A549 (cell line): ENCODE measurements around the gene TSACC. TPM values are rescaled to one million over a fixed set of nuclear protein-coding genes. Genes with fewer than 3 reads are reported as not detected.

Experiments used
- ATAC-seq, 2 experiments: fragments of 200-7000 bp in 1 of 2; fragments of >200 bp in 1 of 2; cut with Nextera tagmentation in 1 of 2; cut with Tn5 transposase in 1 of 2; 3 replicates each; pipeline versions ENCODE4 v1.8.0 to v1.9.1; 2018 to 2020; ENCODE audit warnings: mild to moderate bottlenecking in 1 of 2, moderate library complexity in 1 of 2
- CTCF ChIA-PET: fragments of 300-600 bp; sonication (Branson Sonifier 250); formaldehyde crosslinking; extraction: SDS; loops from one replicate; lab custom pipeline; 2021; ENCODE audit warnings: antibody characterized with exemption, inconsistent platforms; lab: Yijun Ruan, JAX
- POLR2A ChIA-PET: fragments of 350-600 bp; formaldehyde crosslinking; extraction: SDS; loops from one replicate; lab custom pipeline; 2021; ENCODE audit warnings: antibody characterized with exemption, inconsistent platforms; lab: Yijun Ruan, JAX
- DNase-seq, 2 experiments: peaks; one replicate each; pipeline versions ENCODE4 v3.0.0 to v3.0.0-alpha.2; 2011 to 2016; ENCODE audit warnings: low read depth in 1 of 2, low spot score in 1 of 2
- FAIRE-seq: peaks from 2 replicates; lab custom pipeline; 2011; peaks lifted over from hg19 to GRCh38; lab: Jason Lieb, UNC
- H3K27ac ChIP-seq, 2 experiments: fragments of >200 bp; sonication (Bioruptor Twin); formaldehyde crosslinking; 3 replicates each; pipeline ENCODE4 v1.5.1; 2016 to 2017
- H3K4me1 ChIP-seq: fragments of >200 bp; sonication (Bioruptor Twin); formaldehyde crosslinking; 3 replicates; pipeline ENCODE4 v1.6.1; 2016
- H3K4me2 ChIP-seq: fragments of >200 bp; sonication (Bioruptor Twin); formaldehyde crosslinking; 3 replicates; pipeline ENCODE4 v1.6.1; 2016
- H3K4me3 ChIP-seq: fragments of >200 bp; sonication (Bioruptor Twin); formaldehyde crosslinking; 3 replicates; pipeline ENCODE4 v1.5.1; 2016
- H3K9me3 ChIP-seq: fragments of >200 bp; sonication (Bioruptor Twin); formaldehyde crosslinking; 3 replicates; pipeline ENCODE4 v1.6.1; 2016
- CEBPB ChIP-seq, 2 experiments: fragments of >200 bp in 1 of 2; sonication (Bioruptor Twin) in 1 of 2; formaldehyde crosslinking in 1 of 2; IDR thresholded peaks; 2 replicates each; pipeline ENCODE4 v1.6.1; 2012 to 2016
- FOXS1 ChIP-seq: fragments of 250-450 bp; sonication (Bioruptor Pico); IDR thresholded peaks from 2 replicates; pipeline ENCODE4 v1.5.0; 2020; ENCODE audit warnings: mild to moderate bottlenecking, moderate library complexity
- HES2 ChIP-seq: fragments of >200 bp; sonication (Bioruptor Twin); formaldehyde crosslinking; IDR thresholded peaks from 2 replicates; pipeline ENCODE4 v1.6.1; 2016
- HEYL ChIP-seq: fragments of 250-450 bp; sonication (Bioruptor Pico); IDR thresholded peaks from 2 replicates; pipeline ENCODE4 v1.8.0; 2021; ENCODE audit warnings: mild to moderate bottlenecking, moderate library complexity
- KDM5A ChIP-seq: fragments of 200-600 bp; sonication (generic); IDR thresholded peaks from 2 replicates; pipeline ENCODE4 v1.6.1; 2016; ENCODE audit warnings: antibody characterized with exemption, mild to moderate bottlenecking
- MAX ChIP-seq: IDR thresholded peaks from 2 replicates; pipeline ENCODE4 v1.6.1; 2012
- NFE2L2 ChIP-seq: fragments of 150-350 bp; conservative IDR thresholded peaks from 2 replicates; pipeline ENCODE4 v1.6.1; 2014; ENCODE audit warnings: low read length
- RAD21 ChIP-seq, 2 experiments: fragments of >200 bp in 1 of 2; sonication (Bioruptor Twin) in 1 of 2; formaldehyde crosslinking in 1 of 2; IDR thresholded peaks in 1 of 2; conservative IDR thresholded peaks in 1 of 2; 2 replicates in 1 of 2; 3 replicates in 1 of 2; pipeline ENCODE4 v1.6.1; 2012 to 2018; ENCODE audit warnings: inconsistent platforms in 1 of 2
- ZFP36 ChIP-seq: fragments of 450-650 bp; IDR thresholded peaks from 2 replicates; pipeline ENCODE4 v1.6.1; 2014; ENCODE audit warnings: borderline replicate concordance; ENCODE audit not compliant: partially characterized antibody
- WGBS: methylation state at CpG from one replicate; pipeline ENCODE4 v1.1.6; 2017; ENCODE audit errors: missing lambda C conversion rate; 5-methylcytosine and 5-hydroxymethylcytosine counted together
- polyA plus RNA-seq, 4 experiments: library from polyadenylated mRNA; depleted of rRNA in 3 of 4; stranded (reverse); fragments of >200 nt; fragmentation: RNase III in 1 of 4; extraction: RNeasy Plus Mini Kit Qiagen cat#74134 plus additional on column Dnase treatment in 1 of 4; gene quantifications; 2 replicates in 3 of 4; 3 replicates in 1 of 4; pipeline ENCODE4 v1.2.3, GENCODE V29; 2011 to 2017

The TSACC gene
- polyA plus RNA-seq, 2 of the 4 experiments (the other 2 are of a cell fraction), result 2.6 to 3.9 TPM

- H3K27ac ChIP-seq, result no peak overlapping the region
- H3K4me3 ChIP-seq, result no peak overlapping the region
- DNase-seq (no peak), ATAC-seq (no peak), FAIRE-seq (no peak)
- POLR2A ChIA-PET, result no interaction called here
- no peak overlapping the region for H3K4me2 ChIP-seq
- WGBS, result 82% methylated on average over 9 of the region's 9 CpGs
- H3K4me1 ChIP-seq, result peaks cover 13% of the 10 kb centered on the region
- H3K9me3 ChIP-seq, result no peaks in the 10 kb centered on the region
- TF ChIP-seq MAX (no peak), RAD21 (conservative IDR thresholded peaks at IDR 0.05 in 1 of 2, IDR thresholded peaks at IDR 0.05 in 1 of 2) (no peak)
- TF ChIP-seq, all 56 proteins: peak for 0
- CTCF ChIA-PET, result interaction anchor here (0.9 to 31.5 kb wide), 5 partner anchors 10 to 54 kb away, joined by 3 to 543 read pairs (median 487); no protein-coding TSS in a partner anchor
Observed at GRCh38 chr1:156394082-156394481, 55.8 kb downstream of the TSACC start.

- ChIA-PET POLR2A (no interaction called here), CTCF (interaction anchor here (0.7 to 31.5 kb wide), 7 partner anchors 10 to 53 kb away, joined by 3 to 543 read pairs (median 5); no protein-coding TSS in a partner anchor)
- 88% methylated on average over 15 of the region's 16 CpGs for WGBS
- DNase-seq, result no peak
- H3K27ac ChIP-seq, result no peak overlapping the region
- no peak overlapping the region for H3K4me2 ChIP-seq
- FAIRE-seq, result no peak
- no peaks in the 10 kb centered on the region for H3K9me3 ChIP-seq
- peaks cover 17% of the 10 kb centered on the region for H3K4me1 ChIP-seq
- H3K4me3 ChIP-seq, result no peak overlapping the region
- no peak for ATAC-seq
- TF ChIP-seq CEBPB (IDR thresholded peaks at IDR 0.05) (no peak), ZFP36 (no peak), HEYL (CRISPR knock-in tag) (no peak), NFE2L2 (no peak), KDM5A (no peak), FOXS1 (no peak), HES2 (no peak)
Observed at GRCh38 chr1:156394835-156395461, 56.6 kb downstream of the TSACC start.

Other genes starting within 250 kb of the TSACC start
- 155 and 214 TPM in 2 replicates for gene LMNA, start 223.8 kb upstream of the TSACC start, polyA plus RNA-seq (2011; rRNA removed)
- 286 to 310 TPM (median 288 TPM) in 3 replicates for gene LMNA, start 223.8 kb upstream of the TSACC start, polyA plus RNA-seq (2017; fragmentation: RNase III; extraction: RNeasy Plus Mini Kit Qiagen cat#74134 plus additional on column Dnase treatment)
- 0.27 and 0.37 TPM in 2 replicates for gene SEMA4A, start 184.9 kb upstream of the TSACC start, polyA plus RNA-seq (2011; rRNA removed)
- gene SEMA4A, start 184.9 kb upstream of the TSACC start, polyA plus RNA-seq (2017; fragmentation: RNase III; extraction: RNeasy Plus Mini Kit Qiagen cat#74134 plus additional on column Dnase treatment), result 0.04 to 0.09 TPM (median 0.07 TPM) in 3 replicates
- 30.7 and 38.8 TPM in 2 replicates for gene SLC25A44, start 144.4 kb upstream of the TSACC start, polyA plus RNA-seq (2011; rRNA removed)
- 22.7 to 25.1 TPM (median 23.1 TPM) in 3 replicates for gene SLC25A44, start 144.4 kb upstream of the TSACC start, polyA plus RNA-seq (2017; fragmentation: RNase III; extraction: RNeasy Plus Mini Kit Qiagen cat#74134 plus additional on column Dnase treatment)
- gene PMF1, start 125.5 kb upstream of the TSACC start, polyA plus RNA-seq (2011; rRNA removed), result 61.4 and 63.9 TPM in 2 replicates
- gene PMF1, start 125.5 kb upstream of the TSACC start, polyA plus RNA-seq (2017; fragmentation: RNase III; extraction: RNeasy Plus Mini Kit Qiagen cat#74134 plus additional on column Dnase treatment), result 57.7 to 59.8 TPM (median 59.4 TPM) in 3 replicates
- gene BGLAP, start 96.3 kb upstream of the TSACC start, polyA plus RNA-seq (2011; rRNA removed), result 0.12 and 0.42 TPM in 2 replicates
- 0.23 to 0.30 TPM in 2 of 3 replicates, not detected in the other for gene BGLAP, start 96.3 kb upstream of the TSACC start, polyA plus RNA-seq (2017; fragmentation: RNase III; extraction: RNeasy Plus Mini Kit Qiagen cat#74134 plus additional on column Dnase treatment)
- 2.4 and 2.8 TPM in 2 replicates for gene PAQR6, start 90.5 kb upstream of the TSACC start, polyA plus RNA-seq (2011; rRNA removed)
- 5.6 to 10.6 TPM (median 8.6 TPM) in 3 replicates for gene PAQR6, start 90.5 kb upstream of the TSACC start, polyA plus RNA-seq (2017; fragmentation: RNase III; extraction: RNeasy Plus Mini Kit Qiagen cat#74134 plus additional on column Dnase treatment)
- gene SMG5, start 55.7 kb upstream of the TSACC start, polyA plus RNA-seq (2011; rRNA removed), result 25.6 and 38.0 TPM in 2 replicates
- gene SMG5, start 55.7 kb upstream of the TSACC start, polyA plus RNA-seq (2017; fragmentation: RNase III; extraction: RNeasy Plus Mini Kit Qiagen cat#74134 plus additional on column Dnase treatment), result 46.4 to 51.5 TPM (median 48.7 TPM) in 3 replicates
- 7.2 and 7.5 TPM in 2 replicates for gene TMEM79, start 54.2 kb upstream of the TSACC start, polyA plus RNA-seq (2011; rRNA removed)
- gene TMEM79, start 54.2 kb upstream of the TSACC start, polyA plus RNA-seq (2017; fragmentation: RNase III; extraction: RNeasy Plus Mini Kit Qiagen cat#74134 plus additional on column Dnase treatment), result 5.7 to 6.3 TPM (median 6.3 TPM) in 3 replicates
- gene GLMP, start 42.8 kb upstream of the TSACC start, polyA plus RNA-seq (2011; rRNA removed), result 12.4 and 16.9 TPM in 2 replicates
- gene GLMP, start 42.8 kb upstream of the TSACC start, polyA plus RNA-seq (2017; fragmentation: RNase III; extraction: RNeasy Plus Mini Kit Qiagen cat#74134 plus additional on column Dnase treatment), result 23.0 to 32.5 TPM (median 29.0 TPM) in 3 replicates
- gene VHLL, start 39.2 kb upstream of the TSACC start, polyA plus RNA-seq (2011; rRNA removed), result not detected in 2 replicates
- gene VHLL, start 39.2 kb upstream of the TSACC start, polyA plus RNA-seq (2017; fragmentation: RNase III; extraction: RNeasy Plus Mini Kit Qiagen cat#74134 plus additional on column Dnase treatment), result not detected in 3 replicates
- gene CCT3, start 234 bp upstream of the TSACC start, polyA plus RNA-seq (2011; rRNA removed), result 528 and 530 TPM in 2 replicates
- 804 to 909 TPM (median 824 TPM) in 3 replicates for gene CCT3, start 234 bp upstream of the TSACC start, polyA plus RNA-seq (2017; fragmentation: RNase III; extraction: RNeasy Plus Mini Kit Qiagen cat#74134 plus additional on column Dnase treatment)
- 0.04 and 0.06 TPM in 2 replicates for gene RHBG, start 30.7 kb downstream of the TSACC start, polyA plus RNA-seq (2011; rRNA removed)
- gene RHBG, start 30.7 kb downstream of the TSACC start, polyA plus RNA-seq (2017; fragmentation: RNase III; extraction: RNeasy Plus Mini Kit Qiagen cat#74134 plus additional on column Dnase treatment), result 0.08 TPM in 1 of 3 replicates, not detected in the others
- gene MEF2D, start 162.2 kb downstream of the TSACC start, polyA plus RNA-seq (2011; rRNA removed), result 16.8 and 20.8 TPM in 2 replicates
- 20.7 to 23.4 TPM (median 22.8 TPM) in 3 replicates for gene MEF2D, start 162.2 kb downstream of the TSACC start, polyA plus RNA-seq (2017; fragmentation: RNase III; extraction: RNeasy Plus Mini Kit Qiagen cat#74134 plus additional on column Dnase treatment)
- gene IQGAP3, start 234.0 kb downstream of the TSACC start, polyA plus RNA-seq (2011; rRNA removed), result 15.4 and 15.6 TPM in 2 replicates
- gene IQGAP3, start 234.0 kb downstream of the TSACC start, polyA plus RNA-seq (2017; fragmentation: RNase III; extraction: RNeasy Plus Mini Kit Qiagen cat#74134 plus additional on column Dnase treatment), result 16.0 to 17.0 TPM (median 17.0 TPM) in 3 replicates
- not detected in 2 replicates for gene TTC24, start 241.2 kb downstream of the TSACC start, polyA plus RNA-seq (2011; rRNA removed)
- gene TTC24, start 241.2 kb downstream of the TSACC start, polyA plus RNA-seq (2017; fragmentation: RNase III; extraction: RNeasy Plus Mini Kit Qiagen cat#74134 plus additional on column Dnase treatment), result not detected in 3 replicates